Uterus (tissue), 2 donors: Measurements from ENCODE around the gene UGGT2.
"Not testable (repeated sequence)": the region's sequence is repeated elsewhere in the genome, so short reads cannot be mapped to it uniquely, and the experiment has no call there.

Experiments
- POLR2A ChIP-seq, 2 donors: fragments of 450-650 bp; IDR thresholded peaks; one replicate each; pipeline ENCODE4 v1.6.1; 2016; ENCODE audit warnings: antibody characterized with exemption in 2 of 2, mild to moderate bottlenecking in 1 of 2, moderate library complexity in 1 of 2
- TF ChIP-seq, protein P1 (sequence below), 4 experiments: fragments of 200-600 bp in 2 of 4; fragments of 450-650 bp in 2 of 4; sonication (generic) in 2 of 4; IDR thresholded peaks; one replicate each; pipeline ENCODE4 v1.5.1; 2016 to 2019; ENCODE audit warnings: antibody characterized with exemption in 4 of 4, mild to moderate bottlenecking in 2 of 4, moderate library complexity in 1 of 4

DNA sequence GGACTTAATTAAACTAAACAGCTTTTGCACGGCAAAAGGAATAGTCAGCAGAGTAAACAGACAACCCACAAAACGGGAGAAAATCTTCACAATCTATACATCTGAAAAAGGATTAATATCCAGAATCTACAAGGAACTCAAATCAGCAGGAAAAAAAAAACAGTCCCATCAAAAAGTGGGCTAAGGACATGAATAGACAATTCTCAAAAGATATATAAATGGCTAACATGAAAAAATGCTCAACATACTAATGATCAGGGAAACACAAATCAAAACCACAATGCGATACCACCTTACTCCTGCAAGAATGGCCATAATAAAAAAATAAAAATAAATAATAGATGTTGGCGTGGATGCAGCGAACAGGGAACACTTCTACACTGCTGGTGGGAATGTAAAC is 1.7 kb downstream of the UGGT2 start:
- TF ChIP-seq, protein P1, sequence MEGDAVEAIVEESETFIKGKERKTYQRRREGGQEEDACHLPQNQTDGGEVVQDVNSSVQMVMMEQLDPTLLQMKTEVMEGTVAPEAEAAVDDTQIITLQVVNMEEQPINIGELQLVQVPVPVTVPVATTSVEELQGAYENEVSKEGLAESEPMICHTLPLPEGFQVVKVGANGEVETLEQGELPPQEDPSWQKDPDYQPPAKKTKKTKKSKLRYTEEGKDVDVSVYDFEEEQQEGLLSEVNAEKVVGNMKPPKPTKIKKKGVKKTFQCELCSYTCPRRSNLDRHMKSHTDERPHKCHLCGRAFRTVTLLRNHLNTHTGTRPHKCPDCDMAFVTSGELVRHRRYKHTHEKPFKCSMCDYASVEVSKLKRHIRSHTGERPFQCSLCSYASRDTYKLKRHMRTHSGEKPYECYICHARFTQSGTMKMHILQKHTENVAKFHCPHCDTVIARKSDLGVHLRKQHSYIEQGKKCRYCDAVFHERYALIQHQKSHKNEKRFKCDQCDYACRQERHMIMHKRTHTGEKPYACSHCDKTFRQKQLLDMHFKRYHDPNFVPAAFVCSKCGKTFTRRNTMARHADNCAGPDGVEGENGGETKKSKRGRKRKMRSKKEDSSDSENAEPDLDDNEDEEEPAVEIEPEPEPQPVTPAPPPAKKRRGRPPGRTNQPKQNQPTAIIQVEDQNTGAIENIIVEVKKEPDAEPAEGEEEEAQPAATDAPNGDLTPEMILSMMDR (IDR thresholded peaks at IDR 0.05): not testable (repeated sequence)
- TF ChIP-seq POLR2A (IDR thresholded peaks at IDR 0.05): not testable (repeated sequence)
